Hepatocyte (in vitro differentiated cells): ENCODE results near the gene CMIP. TPM values are rescaled to one million over a fixed set of nuclear protein-coding genes. Genes with fewer than 3 reads are reported as not detected.

ENCODE experiments used
- DNase-seq: peaks from one replicate; pipeline ENCODE4 v3.0.0-alpha.2; 2016; ENCODE audit warnings: low spot score
- H2AFZ ChIP-seq: fragments of 200-600 bp; sonication (generic); 2 replicates; pipeline ENCODE4 v1.6.0; 2016; ENCODE audit warnings: antibody characterized with exemption, mild to moderate bottlenecking
- H3K27ac ChIP-seq: fragments of 200-600 bp; sonication (generic); 2 replicates; pipeline ENCODE4 v1.5.1; 2016; ENCODE audit warnings: mild to moderate bottlenecking
- H3K27me3 ChIP-seq: fragments of 200-600 bp; sonication (generic); 2 replicates; pipeline ENCODE4 v1.6.1; 2016
- H3K36me3 ChIP-seq: fragments of 200-600 bp; sonication (generic); replicated peaks from 2 replicates; pipeline ENCODE4 v1.5.1; 2016; ENCODE audit warnings: low read depth; ENCODE audit not compliant: insufficient read depth
- H3K4me1 ChIP-seq: fragments of 200-600 bp; sonication (generic); 2 replicates; pipeline ENCODE4 v1.5.1; 2016; ENCODE audit warnings: mild to moderate bottlenecking, moderate library complexity; ENCODE audit not compliant: insufficient read depth
- H3K4me2 ChIP-seq: fragments of 200-600 bp; sonication (generic); 2 replicates; pipeline ENCODE4 v1.6.0; 2016
- H3K4me3 ChIP-seq: fragments of 200-600 bp; sonication (generic); 2 replicates; pipeline ENCODE4 v1.5.1; 2016; ENCODE audit warnings: mild to moderate bottlenecking
- H3K79me2 ChIP-seq: fragments of 200-600 bp; sonication (generic); 2 replicates; pipeline ENCODE4 v1.6.0; 2017; ENCODE audit warnings: mild to moderate bottlenecking
- H3K9me2 ChIP-seq: fragments of 200-600 bp; sonication (generic); replicated peaks from 2 replicates; pipeline ENCODE4 v1.6.0; 2017; ENCODE audit warnings: mild to moderate bottlenecking; ENCODE audit not compliant: insufficient read depth
- H3K9me3 ChIP-seq: fragments of 200-600 bp; sonication (generic); 2 replicates; pipeline ENCODE4 v1.5.1; 2016; ENCODE audit warnings: low read depth, mild to moderate bottlenecking
- H4K20me1 ChIP-seq: fragments of 200-600 bp; sonication (generic); 2 replicates; pipeline ENCODE4 v1.6.0; 2016; ENCODE audit warnings: mild to moderate bottlenecking; ENCODE audit not compliant: insufficient read depth, poor library complexity, severe bottlenecking
- EZH2 ChIP-seq: fragments of 200-600 bp; sonication (generic); IDR thresholded peaks from 2 replicates; pipeline ENCODE4 v1.6.1; 2016; ENCODE audit warnings: antibody characterized with exemption, mild to moderate bottlenecking, borderline replicate concordance
- EZH2phosphoT487 ChIP-seq: fragments of 200-600 bp; sonication (generic); IDR thresholded peaks from one replicate; pipeline ENCODE4 v1.6.1; 2018; ENCODE audit warnings: antibody characterized with exemption, mild to moderate bottlenecking, low read depth, moderate library complexity; ENCODE audit not compliant: unreplicated experiment, severe bottlenecking
- WGBS: methylation state at CpG from one replicate; pipeline ENCODE4 v1.1.6; 2016; ENCODE audit warnings: low lambda C conversion rate; ENCODE audit errors: missing lambda C conversion rate; 5-methylcytosine and 5-hydroxymethylcytosine counted together
- polyA plus RNA-seq: library from polyadenylated mRNA; unstranded; fragments of >200 nt; fragmentation: Nextera tagmentation; extraction: Ambion mirVana; gene quantifications from 2 replicates; pipeline ENCODE4 v1.2.1, GENCODE V29; 2016
- total RNA-seq: library from RNA; depleted of rRNA; stranded (reverse); fragments of >200 nt; gene quantifications from 2 replicates; pipeline ENCODE4 v1.2.3, GENCODE V29; 2014
- TF ChIP-seq, protein P1 (sequence below): fragments of 200-600 bp; sonication (generic); IDR thresholded peaks from 2 replicates; pipeline ENCODE4 v1.5.1; 2016; ENCODE audit warnings: antibody characterized with exemption, mild to moderate bottlenecking; ENCODE audit not compliant: poor library complexity

CMIP gene
- total and polyA plus RNA-seq, 2 experiments from 2014 or later: 5.8 to 17.8 TPM

DNA sequence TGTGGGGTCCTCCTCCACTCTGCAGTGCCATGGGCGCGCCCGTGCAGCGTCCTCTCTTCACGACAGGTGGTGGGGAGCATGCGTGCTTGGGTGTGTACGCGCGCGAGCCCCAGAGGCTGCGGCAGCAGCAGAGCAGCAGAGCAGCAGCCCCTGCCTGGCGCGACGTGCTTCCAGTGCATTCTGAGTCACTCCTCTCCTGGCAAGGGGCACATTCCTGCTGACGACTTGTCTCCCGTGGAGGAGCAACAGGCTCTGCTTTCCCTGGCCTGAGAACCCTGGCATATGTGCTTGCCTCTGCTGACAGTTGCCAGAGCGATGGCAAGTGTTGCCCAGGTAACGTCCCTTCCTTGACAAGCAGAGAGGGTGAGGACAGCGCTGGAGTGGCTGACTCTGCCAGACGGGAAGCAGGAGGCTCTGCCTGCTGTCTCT is 200.7 kb downstream of the CMIP start:
- Histone ChIP-seq H3K27me3 (no peaks in the 10 kb centered on the region), H3K9me3 (no peaks in the 10 kb centered on the region), H3K4me2 (peak overlapping the region; percentile 61), H3K9me2 (no peaks in the 10 kb centered on the region), H3K79me2 (peaks cover 54% of the 10 kb centered on the region), H3K27ac (peak overlapping the region; percentile 85), H4K20me1 (peaks cover 5% of the 10 kb centered on the region), H2AFZ (no peak overlapping the region), H3K4me1 (peaks cover 5% of the 10 kb centered on the region), H3K4me3 (no peak overlapping the region), H3K36me3 (no peaks in the 10 kb centered on the region)
- no peak for TF ChIP-seq EZH2
- TF ChIP-seq, protein P1, sequence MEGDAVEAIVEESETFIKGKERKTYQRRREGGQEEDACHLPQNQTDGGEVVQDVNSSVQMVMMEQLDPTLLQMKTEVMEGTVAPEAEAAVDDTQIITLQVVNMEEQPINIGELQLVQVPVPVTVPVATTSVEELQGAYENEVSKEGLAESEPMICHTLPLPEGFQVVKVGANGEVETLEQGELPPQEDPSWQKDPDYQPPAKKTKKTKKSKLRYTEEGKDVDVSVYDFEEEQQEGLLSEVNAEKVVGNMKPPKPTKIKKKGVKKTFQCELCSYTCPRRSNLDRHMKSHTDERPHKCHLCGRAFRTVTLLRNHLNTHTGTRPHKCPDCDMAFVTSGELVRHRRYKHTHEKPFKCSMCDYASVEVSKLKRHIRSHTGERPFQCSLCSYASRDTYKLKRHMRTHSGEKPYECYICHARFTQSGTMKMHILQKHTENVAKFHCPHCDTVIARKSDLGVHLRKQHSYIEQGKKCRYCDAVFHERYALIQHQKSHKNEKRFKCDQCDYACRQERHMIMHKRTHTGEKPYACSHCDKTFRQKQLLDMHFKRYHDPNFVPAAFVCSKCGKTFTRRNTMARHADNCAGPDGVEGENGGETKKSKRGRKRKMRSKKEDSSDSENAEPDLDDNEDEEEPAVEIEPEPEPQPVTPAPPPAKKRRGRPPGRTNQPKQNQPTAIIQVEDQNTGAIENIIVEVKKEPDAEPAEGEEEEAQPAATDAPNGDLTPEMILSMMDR: no peak
- TF ChIP-seq EZH2phosphoT487: no peak
- 53% methylated on average over 20 of the region's 20 CpGs for WGBS
- DNase-seq: peak; percentile 79

- peak overlapping the region; percentile 85 for H3K27ac ChIP-seq
- TF ChIP-seq EZH2phosphoT487: no peak
- no peak for TF ChIP-seq EZH2
- TF ChIP-seq, protein P1: no peak
- no peak for DNase-seq
- WGBS: 92% methylated on average over 3 of the region's 4 CpGs
- H4K20me1 ChIP-seq: peaks cover 5% of the 10 kb centered on the region
- peak overlapping the region; percentile 61 for H3K4me2 ChIP-seq
- H3K36me3 ChIP-seq: no peaks in the 10 kb centered on the region
- H3K79me2 ChIP-seq: peaks cover 57% of the 10 kb centered on the region
- H2AFZ ChIP-seq: no peak overlapping the region
- no peaks in the 10 kb centered on the region for H3K9me2 ChIP-seq
- no peaks in the 10 kb centered on the region for H3K9me3 ChIP-seq
- no peaks in the 10 kb centered on the region for H3K27me3 ChIP-seq
- H3K4me1 ChIP-seq: peaks cover 8% of the 10 kb centered on the region
- H3K4me3 ChIP-seq: no peak overlapping the region
Observed at GRCh38 chr16:81645925-81646324, 201.3 kb downstream of the CMIP start.

- H3K79me2 ChIP-seq: peaks cover 56% of the 10 kb centered on the region
- H3K36me3 ChIP-seq: no peaks in the 10 kb centered on the region
- TF ChIP-seq, protein P1: no peak
- TF ChIP-seq EZH2 (no peak), EZH2phosphoT487 (no peak)
- peaks cover 5% of the 10 kb centered on the region for H4K20me1 ChIP-seq
- WGBS: 55% methylated on average over 1 of the region's 1 CpG
- H3K9me2 ChIP-seq: no peaks in the 10 kb centered on the region
- H3K27me3 ChIP-seq: no peaks in the 10 kb centered on the region
- peaks cover 13% of the 10 kb centered on the region for H3K4me1 ChIP-seq
- DNase-seq: no peak
- H3K4me3 ChIP-seq: no peak overlapping the region
- peak overlapping the region; percentile 11 for H3K27ac ChIP-seq
- no peak overlapping the region for H2AFZ ChIP-seq
- H3K4me2 ChIP-seq: no peak overlapping the region
- H3K9me3 ChIP-seq: no peaks in the 10 kb centered on the region
Observed at GRCh38 chr16:81646561-81646960, 202.0 kb downstream of the CMIP start.

- peaks cover 17% of the 10 kb centered on the region for H3K4me1 ChIP-seq
Observed at GRCh38 chr16:81647527-81647926, 202.9 kb downstream of the CMIP start.

More at GRCh38 chr16:81647527-81647926, 202.9 kb downstream of the CMIP start:
- no peak overlapping the region for H3K4me3 ChIP-seq
- no peak overlapping the region for H3K4me2 ChIP-seq
- 67% methylated on average over 3 of the region's 8 CpGs for WGBS
- TF ChIP-seq EZH2 (no peak), EZH2phosphoT487 (no peak)
- TF ChIP-seq, protein P1: no peak
- peak; percentile 38 for DNase-seq
- H3K36me3 ChIP-seq: no peaks in the 10 kb centered on the region
- H3K27ac ChIP-seq: peak overlapping the region; percentile 11
- no peaks in the 10 kb centered on the region for H3K9me2 ChIP-seq
- no peaks in the 10 kb centered on the region for H3K27me3 ChIP-seq
- no peaks in the 10 kb centered on the region for H3K9me3 ChIP-seq
- peaks cover 47% of the 10 kb centered on the region for H3K79me2 ChIP-seq
- H4K20me1 ChIP-seq: peaks cover 5% of the 10 kb centered on the region
- H2AFZ ChIP-seq: no peak overlapping the region
